ENCODE measurements around the gene UGT8.

DNA sequence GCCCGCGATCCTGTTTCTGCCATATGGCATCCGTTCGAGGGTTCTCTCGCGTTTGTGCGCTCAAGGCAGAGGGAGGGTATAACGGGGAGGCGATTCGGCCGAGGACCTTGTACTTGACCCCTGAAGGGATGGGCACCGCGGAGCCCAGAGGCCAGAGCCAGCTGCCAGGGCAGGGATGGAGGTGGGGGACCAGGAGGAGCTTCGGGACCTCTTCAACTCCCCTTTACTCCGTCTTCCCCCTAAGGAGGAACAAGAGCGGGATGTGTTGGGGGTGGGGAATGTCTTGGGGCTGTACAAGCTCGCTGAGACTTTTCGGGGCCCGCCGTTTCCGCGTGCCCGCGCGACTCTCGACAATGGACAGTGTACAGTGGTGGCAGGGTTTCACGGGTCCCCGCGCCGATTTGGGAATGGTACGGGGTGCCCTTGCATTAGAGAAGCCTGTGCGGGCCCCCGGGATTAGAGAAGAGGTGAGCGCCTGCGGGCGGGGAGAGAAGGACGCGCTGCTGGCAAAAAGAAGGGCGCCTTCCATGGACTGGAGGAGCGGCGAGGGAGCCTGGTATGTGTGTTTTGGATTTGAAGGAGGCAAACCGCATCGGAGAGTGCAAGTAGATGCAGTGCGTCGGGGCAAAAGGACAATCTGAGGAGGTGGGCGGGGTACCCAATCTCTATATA lies 760 bp downstream of the UGT8 start:
- TF ChIP-seq CTCF (IDR thresholded peaks at IDR 0.05 in 2 of 3, conservative IDR thresholded peaks at IDR 0.05 in 1 of 3; ENCODE audit: borderline replicate concordance in 1 of 3, insufficient read depth in 1 of 3, low read depth in 2 of 3, low read length in 2 of 3) (0 out of 6 replicates have a peak, but pooled peaks of 1 of the 3 experiments have one; percentile 7), POLR2A (IDR thresholded peaks at IDR 0.05; ENCODE audit: borderline replicate concordance, extremely low read depth, insufficient read depth, insufficient read length) (no peak), POLR2AphosphoS5 (IDR thresholded peaks at IDR 0.05; ENCODE audit: low read depth, low read length) (no peak), MAX (IDR thresholded peaks at IDR 0.05) (no peak), EZH2 (IDR thresholded peaks at IDR 0.05) (no peak), REST (IDR thresholded peaks at IDR 0.05; ENCODE audit: low read depth) (no peak), RAD21 (IDR thresholded peaks at IDR 0.05; ENCODE audit: low read depth) (no peak), ELF1 (IDR thresholded peaks at IDR 0.05; ENCODE audit: borderline replicate concordance, low read depth) (no peak)
- TF ChIP-seq, protein P1, sequence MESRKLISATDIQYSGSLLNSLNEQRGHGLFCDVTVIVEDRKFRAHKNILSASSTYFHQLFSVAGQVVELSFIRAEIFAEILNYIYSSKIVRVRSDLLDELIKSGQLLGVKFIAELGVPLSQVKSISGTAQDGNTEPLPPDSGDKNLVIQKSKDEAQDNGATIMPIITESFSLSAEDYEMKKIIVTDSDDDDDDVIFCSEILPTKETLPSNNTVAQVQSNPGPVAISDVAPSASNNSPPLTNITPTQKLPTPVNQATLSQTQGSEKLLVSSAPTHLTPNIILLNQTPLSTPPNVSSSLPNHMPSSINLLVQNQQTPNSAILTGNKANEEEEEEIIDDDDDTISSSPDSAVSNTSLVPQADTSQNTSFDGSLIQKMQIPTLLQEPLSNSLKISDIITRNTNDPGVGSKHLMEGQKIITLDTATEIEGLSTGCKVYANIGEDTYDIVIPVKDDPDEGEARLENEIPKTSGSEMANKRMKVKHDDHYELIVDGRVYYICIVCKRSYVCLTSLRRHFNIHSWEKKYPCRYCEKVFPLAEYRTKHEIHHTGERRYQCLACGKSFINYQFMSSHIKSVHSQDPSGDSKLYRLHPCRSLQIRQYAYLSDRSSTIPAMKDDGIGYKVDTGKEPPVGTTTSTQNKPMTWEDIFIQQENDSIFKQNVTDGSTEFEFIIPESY (IDR thresholded peaks at IDR 0.05; ENCODE audit: extremely low read depth, insufficient replicate concordance, low read length) = no peak

Data from HCT116 (cell line).